GM21367 (cell line): ENCODE data around the gene U2AF1L4.
"Not testable (repeated sequence)": the region's sequence is repeated elsewhere in the genome, so short reads cannot be mapped to it uniquely, and the experiment has no call there.

ENCODE experiments used
- ATAC-seq: cut with Tn5 transposase; IDR thresholded peaks from one replicate; pipeline ENCODE4 v1.9.1; 2021; ENCODE audit not compliant: unreplicated experiment

Gene U2AF1L4

GRCh38 chr19:35727956-35728706 is 17.1 kb downstream of the U2AF1L4 start:
- no peak for ATAC-seq

GRCh38 chr19:35727053-35727955 is 17.9 kb downstream of the U2AF1L4 start:
- no peak for ATAC-seq

DNA sequence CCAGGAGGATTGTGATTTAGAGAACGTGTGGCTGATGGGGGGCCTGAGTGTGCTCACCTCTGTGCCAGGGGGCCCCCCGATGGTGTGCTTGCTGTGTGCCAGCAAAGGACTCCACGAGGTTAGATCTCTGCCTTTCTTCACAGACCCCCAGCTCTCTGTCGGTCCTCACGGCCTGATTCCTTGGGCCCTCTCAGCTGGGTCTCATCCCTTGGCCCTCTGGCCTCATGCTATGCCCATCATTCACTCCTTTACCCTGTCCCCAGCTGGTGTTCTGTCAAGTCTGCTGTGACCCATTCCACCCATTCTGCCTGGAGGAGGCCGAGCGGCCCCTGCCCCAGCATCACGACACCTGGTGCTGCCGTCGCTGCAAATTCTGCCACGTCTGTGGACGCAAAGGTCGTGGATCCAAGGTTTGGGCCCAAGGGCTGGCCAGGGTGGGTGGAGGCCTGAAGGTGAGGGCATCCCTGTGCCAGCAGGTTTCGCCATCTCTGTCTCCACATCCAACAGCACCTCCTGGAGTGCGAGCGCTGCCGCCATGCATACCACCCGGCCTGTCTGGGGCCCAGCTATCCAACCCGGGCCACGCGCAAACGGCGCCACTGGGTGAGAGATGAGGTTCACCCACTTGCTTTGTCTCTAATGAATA is 19.9 kb downstream of the U2AF1L4 start:
- no peak for ATAC-seq

- no peak for ATAC-seq
Observed at GRCh38 chr19:35724560-35724959, 20.7 kb downstream of the U2AF1L4 start.

DNA sequence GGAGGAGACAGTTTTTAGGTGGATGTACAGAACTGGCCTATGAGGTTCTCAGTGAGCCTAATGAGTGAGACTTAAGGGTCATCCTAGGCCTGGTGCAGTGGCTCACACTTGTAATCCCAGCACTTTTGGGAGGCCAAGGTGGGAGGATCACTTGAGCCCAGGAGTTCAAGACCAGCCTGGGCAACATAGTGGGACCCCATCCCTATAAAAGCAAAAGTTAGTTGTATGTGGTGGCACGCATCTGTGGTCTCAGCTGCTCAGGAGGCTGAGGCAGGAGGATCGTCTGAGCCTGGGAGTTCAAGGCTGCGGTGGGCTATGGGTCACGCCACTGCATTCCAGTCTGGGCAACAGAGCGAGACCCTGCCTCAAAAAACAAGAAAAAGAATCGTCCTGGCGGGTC is 21.1 kb downstream of the U2AF1L4 start:
- not testable (repeated sequence) for ATAC-seq

DNA sequence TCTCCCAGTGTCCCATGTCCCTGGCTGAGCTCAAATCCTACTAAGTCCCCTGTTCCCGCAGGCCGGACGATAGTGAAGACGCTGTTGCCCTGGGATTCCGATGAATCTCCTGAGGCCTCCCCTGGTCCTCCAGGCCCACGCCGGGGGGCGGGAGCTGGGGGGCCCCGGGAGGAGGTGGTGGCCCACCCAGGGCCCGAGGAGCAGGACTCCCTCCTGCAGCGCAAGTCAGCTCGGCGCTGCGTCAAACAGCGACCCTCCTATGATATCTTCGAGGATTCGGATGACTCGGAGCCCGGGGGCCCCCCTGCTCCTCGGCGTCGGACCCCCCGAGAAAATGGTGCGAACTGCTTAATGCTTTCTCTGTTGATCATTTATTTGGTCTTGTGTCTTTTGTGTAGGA is 21.5 kb downstream of the U2AF1L4 start:
- no peak for ATAC-seq

- ATAC-seq = no peak
Observed at GRCh38 chr19:35722897-35723296, 22.3 kb downstream of the U2AF1L4 start.

- ATAC-seq = no peak
Observed at GRCh38 chr19:35722461-35722860, 22.8 kb downstream of the U2AF1L4 start.

DNA sequence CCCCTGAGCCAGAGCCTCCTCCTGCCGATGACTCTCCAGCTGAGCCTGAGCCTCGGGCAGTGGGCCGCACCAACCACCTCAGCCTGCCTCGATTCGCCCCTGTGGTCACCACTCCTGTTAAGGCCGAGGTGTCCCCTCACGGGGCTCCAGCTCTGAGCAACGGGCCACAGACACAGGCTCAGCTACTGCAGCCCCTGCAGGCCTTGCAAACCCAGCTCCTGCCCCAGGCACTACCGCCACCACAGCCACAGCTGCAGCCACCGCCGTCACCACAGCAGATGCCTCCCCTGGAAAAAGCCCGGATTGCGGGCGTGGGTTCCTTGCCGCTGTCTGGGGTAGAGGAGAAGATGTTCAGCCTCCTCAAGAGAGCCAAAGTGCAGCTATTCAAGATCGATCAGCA is 23.8 kb downstream of the U2AF1L4 start:
- no peak for ATAC-seq

GRCh38 chr19:35720648-35721047 is 24.6 kb downstream of the U2AF1L4 start:
- ATAC-seq = no peak

DNA sequence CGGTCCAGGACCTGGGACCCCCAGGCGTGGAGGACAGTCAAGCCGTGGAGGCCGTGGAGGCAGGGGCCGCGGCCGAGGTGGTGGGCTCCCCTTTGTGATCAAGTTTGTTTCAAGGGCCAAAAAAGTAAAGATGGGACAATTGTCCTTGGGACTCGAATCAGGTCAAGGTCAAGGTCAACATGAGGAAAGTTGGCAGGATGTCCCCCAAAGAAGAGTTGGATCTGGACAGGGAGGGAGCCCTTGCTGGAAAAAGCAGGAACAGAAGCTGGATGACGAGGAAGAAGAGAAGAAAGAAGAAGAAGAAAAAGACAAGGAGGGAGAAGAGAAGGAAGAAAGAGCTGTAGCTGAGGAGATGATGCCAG is 25.1 kb downstream of the U2AF1L4 start:
- no peak for ATAC-seq

- ATAC-seq = no peak
Observed at GRCh38 chr19:35719402-35720162, 25.6 kb downstream of the U2AF1L4 start.

- ATAC-seq = no peak
Observed at GRCh38 chr19:35718345-35719041, 26.7 kb downstream of the U2AF1L4 start.

- peak; percentile 29 for ATAC-seq
Observed at GRCh38 chr19:35717665-35718344, 27.4 kb downstream of the U2AF1L4 start, which contains the start of gene KMT2B. Gene KMT2B, plus strand, starts transcription at chr19:35718003. Its CDS starts 16 bp downstream, at chr19:35718019.

DNA sequence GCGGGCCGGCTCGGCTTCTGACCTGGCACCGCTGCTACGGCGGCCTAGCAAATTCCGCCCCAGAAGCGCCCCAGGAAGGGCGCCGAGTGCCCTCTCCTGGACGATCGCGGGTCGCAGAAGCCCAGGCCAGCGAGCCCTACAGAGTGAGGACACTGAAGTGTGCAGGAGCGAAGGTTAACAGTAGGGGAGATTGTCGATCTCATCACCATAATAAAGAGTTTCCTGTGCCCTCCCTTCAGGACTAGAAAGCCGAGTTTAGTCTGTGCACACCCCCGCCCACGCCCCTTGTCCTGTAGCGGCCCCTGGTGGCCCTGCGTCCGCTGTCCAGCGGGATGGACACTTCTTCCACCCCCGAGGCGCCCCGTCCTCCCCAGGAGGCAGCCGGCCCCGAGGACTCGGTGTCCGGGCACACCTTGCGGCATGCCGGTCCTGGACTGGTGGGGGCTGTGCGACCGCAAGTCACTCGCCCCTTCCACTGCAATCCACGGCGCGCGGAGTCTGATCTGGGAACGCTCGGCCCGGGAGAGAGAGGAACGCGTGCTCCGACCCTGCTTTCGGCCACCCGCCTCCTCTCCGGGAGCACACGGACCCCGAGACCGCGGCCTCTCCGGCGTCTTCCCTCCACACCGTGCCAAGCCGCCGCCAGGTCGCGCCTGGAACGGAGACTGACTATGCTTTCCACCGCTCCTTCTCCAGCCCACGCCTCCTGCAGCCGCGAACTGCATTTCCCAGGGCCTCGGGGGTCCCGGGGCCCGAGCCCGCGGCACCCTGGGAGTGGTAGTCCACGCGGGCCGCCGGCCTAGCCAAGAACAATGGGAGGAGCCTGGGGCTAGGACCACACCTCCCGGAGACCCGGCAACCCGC is 28.2 kb downstream of the U2AF1L4 start:
- peak; percentile 36 for ATAC-seq

GRCh38 chr19:35715981-35716800 is 29.0 kb downstream of the U2AF1L4 start:
- no peak for ATAC-seq

- ATAC-seq = no peak
Observed at GRCh38 chr19:35715355-35715809, 29.8 kb downstream of the U2AF1L4 start.
